Measurements from ENCODE around the gene CDK19.

GRCh38 chr6:110858016-110858415 is 42.7 kb upstream of the CDK19 start:
- TF ChIP-seq, protein P1, sequence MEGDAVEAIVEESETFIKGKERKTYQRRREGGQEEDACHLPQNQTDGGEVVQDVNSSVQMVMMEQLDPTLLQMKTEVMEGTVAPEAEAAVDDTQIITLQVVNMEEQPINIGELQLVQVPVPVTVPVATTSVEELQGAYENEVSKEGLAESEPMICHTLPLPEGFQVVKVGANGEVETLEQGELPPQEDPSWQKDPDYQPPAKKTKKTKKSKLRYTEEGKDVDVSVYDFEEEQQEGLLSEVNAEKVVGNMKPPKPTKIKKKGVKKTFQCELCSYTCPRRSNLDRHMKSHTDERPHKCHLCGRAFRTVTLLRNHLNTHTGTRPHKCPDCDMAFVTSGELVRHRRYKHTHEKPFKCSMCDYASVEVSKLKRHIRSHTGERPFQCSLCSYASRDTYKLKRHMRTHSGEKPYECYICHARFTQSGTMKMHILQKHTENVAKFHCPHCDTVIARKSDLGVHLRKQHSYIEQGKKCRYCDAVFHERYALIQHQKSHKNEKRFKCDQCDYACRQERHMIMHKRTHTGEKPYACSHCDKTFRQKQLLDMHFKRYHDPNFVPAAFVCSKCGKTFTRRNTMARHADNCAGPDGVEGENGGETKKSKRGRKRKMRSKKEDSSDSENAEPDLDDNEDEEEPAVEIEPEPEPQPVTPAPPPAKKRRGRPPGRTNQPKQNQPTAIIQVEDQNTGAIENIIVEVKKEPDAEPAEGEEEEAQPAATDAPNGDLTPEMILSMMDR (IDR thresholded peaks at IDR 0.05): no peak
- TF ChIP-seq, protein P2, sequence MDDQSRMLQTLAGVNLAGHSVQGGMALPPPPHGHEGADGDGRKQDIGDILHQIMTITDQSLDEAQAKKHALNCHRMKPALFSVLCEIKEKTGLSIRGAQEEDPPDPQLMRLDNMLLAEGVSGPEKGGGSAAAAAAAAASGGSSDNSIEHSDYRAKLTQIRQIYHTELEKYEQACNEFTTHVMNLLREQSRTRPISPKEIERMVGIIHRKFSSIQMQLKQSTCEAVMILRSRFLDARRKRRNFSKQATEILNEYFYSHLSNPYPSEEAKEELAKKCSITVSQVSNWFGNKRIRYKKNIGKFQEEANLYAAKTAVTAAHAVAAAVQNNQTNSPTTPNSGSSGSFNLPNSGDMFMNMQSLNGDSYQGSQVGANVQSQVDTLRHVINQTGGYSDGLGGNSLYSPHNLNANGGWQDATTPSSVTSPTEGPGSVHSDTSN (IDR thresholded peaks at IDR 0.05): no peak
- no peak for TF ChIP-seq EP300 (IDR thresholded peaks at IDR 0.05; ENCODE audit: borderline replicate concordance in 1 of 2, low read depth in 1 of 2, low read length in 1 of 2)
- no peak for TF ChIP-seq JUND (IDR thresholded peaks at IDR 0.05)
- no peak for TF ChIP-seq TAF1 (IDR thresholded peaks at IDR 0.05; ENCODE audit: borderline replicate concordance, low read depth, low read length)
- no peak for TF ChIP-seq GABPA (IDR thresholded peaks at IDR 0.05; ENCODE audit: low read depth)
- no peak for TF ChIP-seq RAD21 (IDR thresholded peaks at IDR 0.05; ENCODE audit: low read length)
- TF ChIP-seq MXI1 (IDR thresholded peaks at IDR 0.05; ENCODE audit: low read depth, low read length): no peak
- no peak for TF ChIP-seq FOXM1 (IDR thresholded peaks at IDR 0.05; ENCODE audit: low read depth)
- no peak for TF ChIP-seq SMC3 (IDR thresholded peaks at IDR 0.05; ENCODE audit: low read depth, low read length)
- TF ChIP-seq, protein P3, sequence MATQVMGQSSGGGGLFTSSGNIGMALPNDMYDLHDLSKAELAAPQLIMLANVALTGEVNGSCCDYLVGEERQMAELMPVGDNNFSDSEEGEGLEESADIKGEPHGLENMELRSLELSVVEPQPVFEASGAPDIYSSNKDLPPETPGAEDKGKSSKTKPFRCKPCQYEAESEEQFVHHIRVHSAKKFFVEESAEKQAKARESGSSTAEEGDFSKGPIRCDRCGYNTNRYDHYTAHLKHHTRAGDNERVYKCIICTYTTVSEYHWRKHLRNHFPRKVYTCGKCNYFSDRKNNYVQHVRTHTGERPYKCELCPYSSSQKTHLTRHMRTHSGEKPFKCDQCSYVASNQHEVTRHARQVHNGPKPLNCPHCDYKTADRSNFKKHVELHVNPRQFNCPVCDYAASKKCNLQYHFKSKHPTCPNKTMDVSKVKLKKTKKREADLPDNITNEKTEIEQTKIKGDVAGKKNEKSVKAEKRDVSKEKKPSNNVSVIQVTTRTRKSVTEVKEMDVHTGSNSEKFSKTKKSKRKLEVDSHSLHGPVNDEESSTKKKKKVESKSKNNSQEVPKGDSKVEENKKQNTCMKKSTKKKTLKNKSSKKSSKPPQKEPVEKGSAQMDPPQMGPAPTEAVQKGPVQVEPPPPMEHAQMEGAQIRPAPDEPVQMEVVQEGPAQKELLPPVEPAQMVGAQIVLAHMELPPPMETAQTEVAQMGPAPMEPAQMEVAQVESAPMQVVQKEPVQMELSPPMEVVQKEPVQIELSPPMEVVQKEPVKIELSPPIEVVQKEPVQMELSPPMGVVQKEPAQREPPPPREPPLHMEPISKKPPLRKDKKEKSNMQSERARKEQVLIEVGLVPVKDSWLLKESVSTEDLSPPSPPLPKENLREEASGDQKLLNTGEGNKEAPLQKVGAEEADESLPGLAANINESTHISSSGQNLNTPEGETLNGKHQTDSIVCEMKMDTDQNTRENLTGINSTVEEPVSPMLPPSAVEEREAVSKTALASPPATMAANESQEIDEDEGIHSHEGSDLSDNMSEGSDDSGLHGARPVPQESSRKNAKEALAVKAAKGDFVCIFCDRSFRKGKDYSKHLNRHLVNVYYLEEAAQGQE (IDR thresholded peaks at IDR 0.05; ENCODE audit: low read depth, low read length): no peak
- TF ChIP-seq FOXJ3 (CRISPR knock-in tag; IDR thresholded peaks at IDR 0.05): no peak

Data from SK-N-SH (cell line).